Stimulated activated CD4-positive, alpha-beta T cell treated with anti-CD3 and anti-CD28 coated beads, Interleukin-2, amount 100 ng/mL, for 48 hours (primary cell): ENCODE measurements around the gene DPF1.

Experiments used
- DNase-seq, 2 donors: peaks; one replicate each; pipeline ENCODE4 v3.0.0-alpha.2; 2020

DPF1 gene

DNA sequence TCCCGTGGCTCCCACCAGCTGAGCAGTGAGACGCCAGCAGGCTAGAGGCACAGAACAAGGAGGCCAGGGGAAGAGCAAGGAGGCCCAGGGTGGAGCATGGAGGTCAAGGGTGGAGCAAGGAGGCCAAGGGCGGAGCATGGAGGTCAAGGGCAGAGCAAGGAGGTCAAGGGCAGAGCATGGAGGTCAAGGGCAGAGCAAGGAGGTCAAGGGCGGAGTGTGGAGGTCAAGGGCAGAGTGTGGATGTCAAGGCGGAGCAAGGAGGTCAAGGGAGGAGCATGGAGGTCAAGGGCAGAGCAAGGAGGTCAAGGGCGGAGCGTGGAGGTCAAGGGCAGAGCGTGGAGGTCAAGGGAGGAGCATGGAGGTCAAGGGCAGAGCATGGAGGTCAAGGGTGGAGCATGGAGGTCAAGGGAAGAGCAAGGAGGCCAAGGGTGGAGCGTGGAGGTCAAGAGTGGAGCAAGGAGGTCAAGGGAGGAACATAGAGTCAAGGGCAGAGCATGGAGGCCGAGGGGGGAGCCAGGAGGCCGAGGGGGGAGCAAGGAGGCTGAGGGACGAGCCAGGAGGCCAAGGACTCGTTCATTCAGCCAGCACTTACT is 27.7 kb downstream of the DPF1 start:
- DNase-seq, result no peak

DNA sequence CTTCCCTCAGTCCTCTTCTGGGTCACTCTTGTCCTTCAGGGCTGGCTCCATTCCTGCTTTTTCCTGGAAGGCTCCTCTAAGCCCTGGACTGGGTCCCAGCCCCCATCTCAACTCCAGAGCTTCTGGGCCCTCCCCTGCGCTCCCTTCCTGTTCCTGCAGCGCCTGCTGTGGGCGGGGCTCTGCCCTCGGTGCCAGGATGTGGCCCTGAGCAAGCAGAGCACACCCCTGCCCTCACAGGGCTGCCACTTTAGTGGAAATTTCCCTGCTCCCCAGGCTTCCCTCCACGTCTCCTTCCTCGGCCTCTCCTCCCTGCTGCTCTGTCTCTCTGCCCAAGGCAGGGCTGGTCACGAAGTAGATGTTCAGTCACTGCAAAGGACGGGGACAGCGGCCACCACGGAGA is 28.8 kb downstream of the DPF1 start:
- DNase-seq, result no peak

DNA sequence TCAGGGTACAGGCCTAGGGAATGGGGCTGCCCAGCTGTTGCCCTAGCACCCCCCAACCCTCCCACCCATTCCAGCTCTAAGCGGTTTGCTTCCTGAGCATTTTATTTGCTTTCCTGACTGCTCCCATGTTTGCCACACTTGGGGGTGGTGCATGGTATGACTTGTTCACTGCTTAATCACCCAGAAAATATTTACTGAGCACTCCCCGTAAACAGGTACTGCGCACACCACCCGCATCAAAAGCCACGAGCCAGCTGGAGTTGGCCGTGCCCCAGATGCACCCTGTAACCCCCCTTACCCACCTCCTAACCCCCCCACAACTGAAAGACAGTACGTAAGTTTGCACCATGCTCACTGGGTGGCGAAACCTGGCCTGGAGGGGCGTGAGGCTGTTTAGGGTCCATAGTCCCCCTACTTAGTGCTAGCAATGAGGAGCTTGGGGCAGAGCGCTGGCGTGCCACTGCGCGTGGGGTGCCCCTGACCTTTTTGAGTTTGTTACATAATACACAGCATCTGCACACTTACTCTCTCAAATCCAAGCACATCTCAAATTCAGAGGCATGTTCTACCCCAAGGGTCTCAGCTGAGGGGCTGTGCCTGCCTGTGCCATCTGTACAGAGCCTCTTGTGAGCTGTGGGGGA is 29.8 kb downstream of the DPF1 start:
- no peak for DNase-seq

DNA sequence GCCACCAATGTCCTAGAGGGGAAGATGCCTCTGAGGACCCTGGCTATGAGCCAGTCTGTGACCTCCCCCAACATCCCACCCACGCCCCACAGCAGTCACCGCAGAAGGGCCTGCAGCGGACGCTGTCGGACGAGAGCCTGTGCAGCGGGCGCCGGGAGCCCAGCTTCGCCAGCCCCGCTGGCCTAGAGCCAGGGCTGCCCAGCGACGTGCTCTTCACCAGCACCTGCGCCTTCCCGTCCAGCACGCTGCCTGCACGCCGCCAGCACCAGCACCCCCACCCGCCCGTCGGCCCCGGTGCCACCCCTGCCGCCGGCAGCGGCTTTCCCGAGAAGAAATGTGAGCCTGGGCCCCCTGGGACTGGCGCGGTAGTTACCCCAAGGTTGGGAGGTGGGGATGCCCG is 30.6 kb downstream of the DPF1 start:
- DNase-seq, result no peak

DNA sequence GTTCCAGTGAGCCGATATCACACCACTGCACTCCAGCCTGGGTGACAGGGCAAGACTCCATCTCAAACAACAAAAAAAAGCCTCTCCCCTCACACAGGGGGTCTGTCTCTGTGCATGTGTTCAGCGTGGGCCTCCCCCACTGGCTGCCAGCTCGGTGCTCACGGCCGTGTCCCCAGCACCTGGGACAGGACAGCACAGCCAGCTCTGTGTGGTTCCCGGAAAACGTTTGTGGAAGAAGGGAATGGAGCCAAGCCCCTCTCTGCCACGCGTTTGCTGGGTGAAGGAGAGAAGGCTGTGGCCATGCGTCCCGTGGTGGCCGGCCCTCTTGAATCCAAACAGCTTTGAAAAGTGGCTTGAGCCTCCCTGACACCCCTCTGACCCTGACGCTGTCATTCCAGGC is 32.3 kb downstream of the DPF1 start:
- no peak for DNase-seq

DNA sequence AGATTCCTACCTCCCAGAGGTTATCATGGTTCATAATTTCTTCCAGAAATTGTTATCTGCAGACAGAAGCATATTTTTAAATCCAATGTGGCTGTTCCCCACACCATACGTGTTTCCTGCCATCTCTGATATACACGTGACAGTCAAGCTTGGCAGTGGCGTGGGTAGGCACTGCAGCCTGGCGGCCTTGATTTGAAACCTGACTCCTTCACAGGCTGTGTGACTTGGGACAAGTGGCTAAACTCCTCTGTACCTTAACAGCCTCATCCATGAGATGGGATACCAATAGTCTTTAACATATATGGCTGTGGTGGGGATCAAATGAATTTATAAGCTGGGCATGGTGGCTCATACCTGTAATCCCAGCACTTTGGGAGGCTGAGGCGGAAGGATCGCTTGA is 33.2 kb downstream of the DPF1 start:
- DNase-seq, result no peak

DNA sequence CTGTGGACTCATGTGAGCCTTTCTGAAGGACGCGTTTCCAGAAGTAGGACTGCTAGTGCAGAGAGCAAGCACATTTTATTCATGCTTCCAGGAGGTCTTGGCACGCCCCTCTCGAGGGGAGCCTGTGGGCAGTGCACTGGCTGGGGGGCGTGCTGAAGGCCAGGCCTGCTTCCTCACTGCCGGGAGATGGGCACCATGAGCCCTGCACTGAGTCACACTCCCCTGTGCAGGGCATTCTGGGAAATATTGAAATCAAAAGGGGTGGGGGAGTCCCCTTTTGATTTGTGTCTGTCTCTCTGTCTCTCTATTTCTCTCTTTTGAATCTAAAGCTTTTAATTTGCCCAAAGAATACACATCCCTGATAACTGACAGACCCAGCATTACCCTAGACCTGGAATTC is 34.0 kb downstream of the DPF1 start:
- DNase-seq, result peak in 1 of 2 donors; percentile 8

DNA sequence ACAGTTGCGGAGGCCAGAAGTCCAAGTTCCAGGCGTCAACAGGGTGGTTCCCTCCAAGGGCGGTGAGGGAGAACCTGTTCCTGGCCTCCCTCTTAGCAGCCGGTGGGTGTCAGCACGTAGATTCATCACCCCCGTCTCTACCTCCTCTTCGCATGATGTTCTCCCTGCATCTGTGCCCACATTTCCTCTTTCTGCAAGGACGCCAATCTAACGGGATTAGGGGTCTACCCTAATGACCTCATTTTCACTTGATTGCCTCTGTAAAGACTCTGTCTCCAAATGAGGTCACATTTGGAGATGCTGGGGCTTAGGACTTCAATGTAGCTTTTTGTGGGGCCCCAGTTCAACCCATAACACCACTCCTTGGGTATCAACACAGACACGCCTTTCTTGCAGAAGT is 38.5 kb downstream of the DPF1 start:
- DNase-seq, result no peak

DNA sequence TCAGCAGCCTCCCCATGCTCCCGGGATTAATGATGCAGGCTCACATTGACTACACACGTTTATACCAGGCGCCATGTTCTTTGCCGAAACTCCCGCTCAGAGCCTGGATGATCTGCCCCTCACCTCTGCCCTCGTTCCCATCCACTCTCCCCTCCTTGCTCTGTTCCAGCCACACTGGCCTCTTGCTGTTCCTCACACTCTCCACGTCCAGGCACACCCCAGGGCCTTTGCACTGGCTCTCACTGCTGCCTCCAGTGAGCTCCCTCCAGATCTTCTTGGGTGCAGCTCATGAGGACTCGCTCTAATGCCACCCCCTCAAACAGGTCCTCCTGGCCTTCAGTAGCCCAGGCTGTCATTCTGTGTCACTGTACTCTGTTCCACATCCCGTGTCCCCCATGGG is 39.2 kb downstream of the DPF1 start:
- DNase-seq, result no peak

DNA sequence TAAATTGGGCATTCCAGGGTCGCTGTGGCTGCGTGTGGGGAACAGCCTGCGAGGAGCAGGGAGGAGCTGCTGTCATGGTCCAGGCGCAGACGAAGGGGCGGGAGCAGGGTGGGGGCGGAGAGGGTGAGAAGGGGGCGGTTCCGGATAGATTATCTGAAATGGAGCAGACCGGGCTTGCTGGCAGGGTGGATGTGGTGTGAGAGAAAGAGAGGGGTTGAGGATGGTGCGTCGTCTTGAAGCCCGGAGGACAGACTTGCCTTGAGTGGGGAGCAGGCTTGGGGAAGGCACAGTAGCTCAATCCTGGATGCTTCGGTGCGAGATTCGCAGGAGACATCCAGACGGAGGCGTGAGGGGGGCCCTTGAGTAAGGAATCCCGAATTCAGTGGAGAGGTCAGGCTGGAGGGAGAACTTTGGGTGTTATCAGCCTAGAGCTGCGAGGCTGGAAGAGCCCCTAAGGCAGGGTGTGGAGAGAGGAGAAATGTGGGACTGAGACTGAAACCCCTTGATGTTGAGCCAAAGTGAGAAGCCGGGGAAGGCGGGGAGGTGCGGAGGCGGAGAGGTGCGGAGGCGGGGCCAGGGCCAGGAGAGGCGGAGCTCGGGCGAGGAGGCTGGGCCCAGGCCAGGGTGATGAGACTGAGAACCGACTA is 40.6 kb downstream of the DPF1 start:
- no peak for DNase-seq

DNA sequence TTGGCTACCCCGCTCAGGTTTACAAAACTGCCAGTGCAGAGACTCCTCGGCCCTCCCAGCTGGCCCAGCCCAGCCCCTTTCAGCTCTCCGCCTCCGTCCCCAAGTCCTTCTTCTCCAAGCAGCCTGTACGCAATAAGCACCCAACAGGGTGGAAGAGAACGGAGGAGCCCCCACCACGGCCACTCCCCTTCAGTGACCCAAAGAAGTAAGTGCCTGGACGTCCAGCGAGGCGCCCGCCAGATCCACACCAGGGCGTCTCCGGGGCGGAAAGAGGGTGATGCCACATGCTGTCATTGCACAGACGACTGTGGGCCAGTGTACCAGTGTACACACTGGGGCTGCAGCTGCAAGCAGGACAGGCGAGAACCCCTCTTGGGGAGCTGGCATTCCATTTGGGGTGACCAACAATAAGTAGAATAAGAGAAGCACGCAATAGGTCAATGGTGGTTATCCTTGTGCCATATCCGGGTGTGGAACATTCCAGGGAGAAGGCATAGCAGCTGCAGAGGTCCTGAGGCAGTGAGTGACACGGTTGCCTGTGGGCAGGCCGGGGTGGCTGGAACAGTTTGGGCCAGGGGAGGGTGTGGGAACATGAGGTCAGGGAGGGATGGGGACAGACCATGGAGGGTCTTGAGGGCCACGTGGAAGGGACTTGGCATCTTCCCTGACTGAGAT is 41.3 kb downstream of the DPF1 start:
- no peak for DNase-seq

DNA sequence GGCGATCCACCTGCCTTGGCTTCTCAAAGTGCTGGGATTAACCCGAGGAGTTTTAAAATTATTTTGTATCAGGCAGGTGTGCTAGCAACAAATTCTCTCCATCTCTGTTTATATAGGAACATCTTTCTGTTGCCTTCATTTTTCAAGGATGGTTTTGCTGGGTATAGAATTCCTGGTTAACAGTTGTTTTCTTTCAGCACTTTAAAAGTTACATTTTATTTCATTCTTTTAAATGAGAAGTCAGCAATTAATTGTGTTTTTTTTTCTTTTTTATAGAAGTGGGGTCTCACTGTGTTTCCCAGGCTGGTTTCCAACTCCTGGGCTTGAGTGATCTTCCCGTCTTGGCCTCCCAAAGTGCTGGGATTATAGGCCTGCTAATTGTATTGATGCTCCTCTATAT is 44.0 kb downstream of the DPF1 start:
- no peak for DNase-seq

DNA sequence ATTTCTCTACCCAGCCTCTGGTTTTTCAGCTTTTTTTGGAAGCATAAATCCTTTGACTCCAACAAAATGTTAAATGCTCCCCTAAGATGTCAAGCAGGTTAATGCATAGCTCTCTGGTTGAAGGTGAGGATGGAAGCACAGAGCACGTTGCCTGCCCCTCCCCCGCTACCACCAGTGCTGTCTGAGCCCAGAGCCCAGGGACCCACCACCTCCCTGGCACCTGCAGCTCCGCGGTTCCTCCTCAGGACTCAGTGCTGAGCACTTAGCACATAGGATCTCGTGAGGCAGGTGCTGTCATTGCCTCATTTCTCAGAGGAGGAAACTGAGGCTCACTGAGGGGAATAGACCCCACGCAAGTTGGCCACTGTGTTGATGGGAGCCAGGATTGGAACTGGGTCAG is 48.6 kb downstream of the DPF1 start:
- DNase-seq, result no peak

DNA sequence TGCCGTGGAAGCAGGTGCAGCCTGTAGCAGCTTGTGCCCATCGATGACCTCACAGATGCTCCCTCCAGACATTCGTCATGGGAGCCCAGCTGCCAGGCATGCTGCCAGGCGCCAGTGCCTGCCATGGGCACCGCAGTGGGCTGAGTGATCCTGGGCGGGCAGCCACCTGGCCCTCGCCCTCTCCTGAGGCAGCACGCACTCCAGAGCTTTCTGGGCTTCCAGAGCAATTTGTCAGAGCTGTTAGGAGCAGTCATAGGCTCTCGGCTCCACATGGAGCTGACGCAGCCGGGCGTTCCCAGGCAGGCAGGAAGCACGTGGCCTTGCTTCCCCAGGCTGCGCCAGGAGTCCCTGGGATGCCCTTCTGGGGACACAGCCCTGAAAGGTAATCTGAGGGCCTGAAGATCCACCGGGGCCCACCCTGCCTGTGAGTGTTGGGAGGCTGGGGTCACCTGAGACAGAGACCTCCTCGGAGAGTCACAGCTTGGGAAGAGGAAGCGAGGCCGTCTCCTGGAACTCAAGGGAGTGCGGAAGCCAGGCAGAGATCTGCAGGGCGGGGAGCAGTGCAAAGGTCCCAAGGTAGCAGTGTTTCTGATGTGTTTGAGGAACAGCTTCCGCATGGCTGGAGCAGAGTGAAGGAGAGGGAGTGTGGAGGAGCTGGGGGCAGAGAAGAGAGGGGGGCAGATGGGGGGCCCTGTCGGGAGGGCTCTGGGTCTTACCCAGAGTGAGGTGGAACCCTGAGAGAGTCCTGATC is 50.6 kb downstream of the DPF1 start:
- DNase-seq, result no peak

DNA sequence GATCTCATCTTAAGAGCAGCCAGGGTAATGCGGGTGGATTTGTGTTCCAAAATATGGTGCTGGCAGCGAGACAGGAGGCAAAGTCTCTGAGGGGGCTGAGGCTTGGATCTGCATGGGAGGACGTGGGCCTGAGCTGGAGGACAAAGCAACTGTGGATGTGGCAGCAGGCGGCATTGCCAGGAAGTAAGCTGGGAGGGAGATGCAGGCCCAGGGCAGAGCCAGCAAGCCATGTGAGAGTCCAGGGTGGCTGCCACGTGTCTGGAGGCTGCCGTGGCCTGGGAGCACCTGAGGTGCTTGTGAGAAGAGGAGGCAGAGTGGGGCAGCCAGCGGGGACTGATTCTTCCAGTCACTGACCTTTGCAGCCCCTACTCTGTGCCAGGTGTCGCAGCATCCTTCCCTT is 52.0 kb downstream of the DPF1 start:
- DNase-seq, result no peak

DNA sequence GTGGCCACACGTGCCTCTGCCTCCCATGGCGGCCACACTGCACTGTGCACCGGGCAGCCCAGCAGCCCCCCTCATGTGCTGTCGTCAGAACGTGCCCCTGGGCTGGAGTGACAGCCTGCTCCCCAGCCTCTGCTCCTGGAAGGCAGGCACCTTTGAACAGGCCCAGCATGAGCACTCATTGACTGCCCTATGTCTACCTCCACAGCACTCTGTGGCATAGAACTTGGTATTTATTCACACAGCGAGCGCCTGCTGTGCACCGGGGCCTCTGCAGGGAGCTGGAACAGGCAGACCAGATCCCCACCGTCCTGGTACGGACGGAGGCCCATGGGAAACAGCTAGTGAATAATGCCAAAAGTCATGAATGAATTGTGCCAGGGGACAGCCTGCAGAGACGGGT is 53.7 kb downstream of the DPF1 start:
- no peak for DNase-seq

DNA sequence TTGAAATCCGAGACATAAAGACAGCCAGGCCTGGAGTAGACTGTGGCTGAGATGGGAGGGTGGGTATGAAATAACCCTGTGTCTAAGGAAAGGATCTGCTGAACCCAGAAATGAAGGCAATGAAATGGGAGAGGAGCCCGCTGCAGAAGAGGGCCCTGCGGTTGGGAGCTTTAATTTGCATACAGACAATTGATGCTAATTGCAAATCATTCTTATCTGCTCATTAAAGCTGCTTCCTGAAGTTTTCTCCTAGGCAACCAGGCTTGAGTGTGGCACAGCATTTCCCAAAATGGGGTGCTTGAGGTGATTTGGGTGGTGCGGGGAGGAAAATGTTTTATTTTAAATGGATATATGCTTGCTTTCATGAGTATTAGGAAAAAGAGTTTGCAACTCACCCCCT is 55.4 kb downstream of the DPF1 start:
- DNase-seq, result no peak

DNA sequence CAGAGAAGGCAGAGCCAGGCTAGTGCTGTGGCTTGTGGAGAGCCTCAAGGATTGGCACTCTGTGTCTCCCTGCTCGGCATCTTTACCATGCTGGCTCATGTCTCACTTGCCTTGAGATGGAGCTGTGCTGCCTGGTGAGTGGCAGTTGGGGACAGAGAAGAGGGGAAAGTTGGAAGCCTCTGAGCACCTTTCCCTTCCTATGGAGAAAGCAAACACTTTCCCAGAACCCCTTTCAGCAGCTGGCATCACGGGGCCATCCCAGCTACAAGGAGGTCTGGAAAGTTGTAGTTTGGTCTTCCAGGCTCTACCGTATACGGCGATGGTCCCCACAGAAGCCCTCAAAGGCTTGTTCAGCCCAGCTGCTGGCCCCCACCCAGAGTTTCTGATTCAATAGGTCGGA is 58.7 kb downstream of the DPF1 start:
- no peak for DNase-seq

DNA sequence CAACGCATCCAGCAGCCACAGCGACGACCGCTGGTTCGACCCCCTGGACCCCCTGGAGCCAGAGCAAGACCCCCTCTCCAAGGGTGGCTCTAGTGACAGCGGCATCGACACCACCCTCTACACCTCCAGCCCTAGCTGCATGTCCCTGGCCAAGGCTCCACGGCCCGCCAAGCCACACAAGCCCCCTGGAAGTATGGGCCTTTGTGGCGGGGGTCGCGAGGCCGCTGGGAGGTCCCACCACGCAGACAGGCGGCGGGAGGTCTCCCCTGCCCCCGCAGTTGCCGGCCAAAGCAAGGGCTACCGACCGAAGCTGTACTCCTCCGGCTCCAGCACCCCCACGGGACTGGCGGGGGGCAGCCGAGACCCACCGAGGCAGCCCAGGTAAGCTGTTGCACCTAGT is 59.5 kb downstream of the DPF1 start:
- no peak for DNase-seq

DNA sequence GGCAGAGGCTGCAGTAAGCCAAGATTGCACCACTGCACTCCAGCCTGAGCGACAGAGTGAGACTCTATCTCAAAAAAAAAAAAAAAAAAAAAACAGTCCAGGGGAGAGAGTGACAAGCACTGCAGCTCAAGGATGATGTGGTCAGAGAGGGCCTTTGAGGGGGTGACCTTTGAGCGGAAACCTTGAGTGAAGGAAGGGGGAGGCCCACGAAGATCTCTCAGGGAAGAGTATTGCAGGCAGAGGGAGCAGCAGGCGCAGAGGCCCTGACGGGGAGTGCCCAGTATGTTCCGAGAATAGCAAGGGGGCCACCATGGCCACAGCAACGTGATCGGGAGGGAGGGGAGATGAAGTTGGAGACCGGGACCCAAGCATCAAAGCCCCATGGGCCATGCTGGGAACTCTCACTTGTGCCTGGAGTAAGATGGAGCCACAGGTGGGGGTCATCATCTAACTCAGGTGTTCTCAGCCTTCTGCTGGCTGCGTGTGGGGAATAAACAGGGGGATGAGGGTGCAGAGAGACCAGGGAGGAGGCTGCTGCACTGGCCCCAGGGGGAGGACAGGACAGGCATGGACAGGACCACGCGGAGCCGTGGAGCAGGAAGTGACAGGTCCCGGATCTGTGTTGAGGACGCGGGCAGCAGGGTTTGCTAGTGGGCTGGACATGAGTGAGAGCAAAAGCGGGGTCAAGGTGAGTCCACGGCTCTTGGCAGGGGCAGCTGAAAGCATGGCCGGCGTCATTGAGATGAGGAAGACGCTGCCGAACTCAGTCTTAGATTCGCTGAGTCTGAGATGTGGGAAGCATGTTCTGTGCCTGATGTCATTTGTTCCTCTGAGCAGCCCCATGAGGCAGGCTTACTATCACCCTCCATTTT is 60.4 kb downstream of the DPF1 start:
- DNase-seq, result no peak

DNA sequence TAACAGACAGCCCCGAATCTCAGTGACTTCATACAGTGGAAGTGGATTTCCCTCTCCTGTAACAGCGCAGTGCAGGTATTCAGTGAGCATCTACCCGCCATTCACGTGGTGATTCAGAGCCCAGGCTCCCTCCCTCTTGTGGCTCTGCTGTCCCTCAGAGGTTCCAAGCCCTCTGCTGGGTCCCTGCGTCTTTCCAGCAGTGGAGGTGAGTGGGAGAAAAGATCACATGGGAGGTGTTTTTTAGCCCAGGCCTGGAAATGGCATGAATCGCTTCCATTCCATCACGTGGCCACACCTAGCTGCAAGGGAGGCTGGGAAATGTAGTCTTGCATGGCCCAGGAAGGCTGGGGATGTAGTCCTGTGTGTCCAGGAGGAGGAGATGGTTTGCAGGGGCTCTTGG is 61.4 kb downstream of the DPF1 start:
- DNase-seq, result no peak

DNA sequence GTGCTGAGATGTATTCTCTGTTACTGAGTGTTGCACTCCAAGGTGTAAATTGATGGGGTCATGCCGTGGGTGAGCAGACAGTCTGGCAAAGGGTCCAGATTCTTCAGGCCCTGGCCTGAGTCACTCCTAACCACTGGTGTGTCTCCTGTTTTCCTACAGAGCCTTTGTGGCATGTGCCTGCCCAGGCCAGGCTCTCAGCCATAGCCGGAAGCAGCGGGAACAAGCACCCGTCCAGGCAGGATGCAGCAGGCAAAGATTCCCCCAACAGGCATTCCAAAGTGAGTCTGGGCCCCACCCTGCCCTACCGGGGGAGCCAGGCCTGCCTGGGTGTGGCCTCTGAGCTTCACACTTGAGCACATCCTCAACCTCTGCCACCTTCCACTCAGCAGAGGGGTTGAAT is 61.9 kb downstream of the DPF1 start:
- no peak for DNase-seq
